Activated naive CD8-positive, alpha-beta T cell treated with anti-CD3 and anti-CD28 coated beads for 36 hours (primary cell): ENCODE data around the gene DIPK1B. TPM values are rescaled to one million over a fixed set of nuclear protein-coding genes. Genes with fewer than 3 reads are reported as not detected.

Experiments
- DNase-seq: peaks from one replicate; pipeline ENCODE4 v3.0.0; 2021
- H3K27ac Mint-ChIP-seq: one replicate; pipeline ENCODE4 v1.8.0; 2022; ENCODE audit warnings: mild to moderate bottlenecking, moderate library complexity, mixed read lengths
- H3K27me3 Mint-ChIP-seq: one replicate; pipeline ENCODE4 v1.8.0; 2022; ENCODE audit warnings: mild to moderate bottlenecking, mixed read lengths
- H3K36me3 Mint-ChIP-seq: one replicate; pipeline ENCODE4 v1.8.0; 2021; ENCODE audit warnings: mild to moderate bottlenecking, mixed read lengths
- H3K4me1 Mint-ChIP-seq: one replicate; pipeline ENCODE4 v1.8.0; 2021; ENCODE audit warnings: mixed read lengths
- H3K4me3 Mint-ChIP-seq: one replicate; pipeline ENCODE4 v1.8.0; 2022; ENCODE audit warnings: mild to moderate bottlenecking, moderate library complexity, mixed read lengths
- H3K9me3 Mint-ChIP-seq: one replicate; pipeline ENCODE4 v1.8.0; 2022; ENCODE audit warnings: mixed read lengths
- total RNA-seq, 2 experiments: library from RNA; stranded (reverse); gene quantifications; one replicate each; pipeline ENCODE4 v1.2.3, GENCODE V29; 2021

Gene DIPK1B
- total RNA-seq, result under 1 TPM in 1 of 2 experiments, not detected in 1; 0.10 TPM

GRCh38 chr9:136711751-136712689, at the start of gene DIPK1B:
Gene DIPK1B, plus strand, starts transcription at chr9:136712572. Its CDS starts 94 bp downstream, at chr9:136712666.
- Mint-ChIP-seq H3K27me3 (peaks cover 48% of the 10 kb centered on the region), H3K9me3 (no peaks in the 10 kb centered on the region), H3K27ac (no peak within 1 kb of the TSS), H3K4me1 (peaks cover 3% of the 10 kb centered on the region), H3K36me3 (no peaks in the 10 kb centered on the region), H3K4me3 (peak within 1 kb of the TSS; percentile 29)
- no peak for DNase-seq

GRCh38 chr9:136662656-136663581, 49.5 kb upstream of the DIPK1B start, which contains the start of gene EGFL7:
Gene EGFL7, plus strand, starts transcription at chr9:136662916. Its CDS starts 5,367 bp downstream, at chr9:136668283.
- no peak within 1 kb of the TSS for H3K27ac Mint-ChIP-seq
- no peak within 1 kb of the TSS for H3K4me3 Mint-ChIP-seq
- no peaks in the 10 kb centered on the region for H3K9me3 Mint-ChIP-seq
- peaks cover 8% of the 10 kb centered on the region for H3K4me1 Mint-ChIP-seq
- peaks cover 31% of the 10 kb centered on the region for H3K27me3 Mint-ChIP-seq
- DNase-seq, result no peak
- no peaks in the 10 kb centered on the region for H3K36me3 Mint-ChIP-seq

GRCh38 chr9:136664000-136664915, 48.1 kb upstream of the DIPK1B start:
- Mint-ChIP-seq H3K36me3 (no peaks in the 10 kb centered on the region), H3K4me3 (peak overlapping the region; percentile 75), H3K27me3 (peaks cover 22% of the 10 kb centered on the region), H3K4me1 (peaks cover 4% of the 10 kb centered on the region), H3K27ac (no peak overlapping the region), H3K9me3 (no peaks in the 10 kb centered on the region)
- DNase-seq, result no peak

GRCh38 chr9:136665111-136665703, 47.2 kb upstream of the DIPK1B start:
- peak; percentile 59 for DNase-seq
- H3K36me3 Mint-ChIP-seq, result no peaks in the 10 kb centered on the region
- H3K4me3 Mint-ChIP-seq, result peak overlapping the region; percentile 75
- H3K27me3 Mint-ChIP-seq, result peaks cover 17% of the 10 kb centered on the region
- no peaks in the 10 kb centered on the region for H3K9me3 Mint-ChIP-seq
- H3K27ac Mint-ChIP-seq, result no peak overlapping the region
- peaks cover 4% of the 10 kb centered on the region for H3K4me1 Mint-ChIP-seq

GRCh38 chr9:136665704-136666371, 46.5 kb upstream of the DIPK1B start:
- H3K36me3 Mint-ChIP-seq, result no peaks in the 10 kb centered on the region
- H3K4me3 Mint-ChIP-seq, result no peak overlapping the region
- no peak overlapping the region for H3K27ac Mint-ChIP-seq
- peak; percentile 38 for DNase-seq
- no peaks in the 10 kb centered on the region for H3K9me3 Mint-ChIP-seq
- H3K4me1 Mint-ChIP-seq, result peaks cover 4% of the 10 kb centered on the region
- H3K27me3 Mint-ChIP-seq, result peaks cover 17% of the 10 kb centered on the region

GRCh38 chr9:136666372-136667213, 45.8 kb upstream of the DIPK1B start:
- no peaks in the 10 kb centered on the region for H3K9me3 Mint-ChIP-seq
- peaks cover 4% of the 10 kb centered on the region for H3K4me1 Mint-ChIP-seq
- DNase-seq, result no peak
- H3K27me3 Mint-ChIP-seq, result peaks cover 17% of the 10 kb centered on the region
- no peaks in the 10 kb centered on the region for H3K36me3 Mint-ChIP-seq
- H3K4me3 Mint-ChIP-seq, result peak overlapping the region; percentile 43
- no peak overlapping the region for H3K27ac Mint-ChIP-seq

GRCh38 chr9:136667214-136667939, 45.0 kb upstream of the DIPK1B start:
- Mint-ChIP-seq H3K4me1 (peaks cover 4% of the 10 kb centered on the region), H3K4me3 (no peak overlapping the region), H3K27me3 (peaks cover 17% of the 10 kb centered on the region), H3K36me3 (no peaks in the 10 kb centered on the region), H3K27ac (no peak overlapping the region), H3K9me3 (no peaks in the 10 kb centered on the region)
- DNase-seq, result no peak

- Mint-ChIP-seq H3K9me3 (no peaks in the 10 kb centered on the region), H3K27me3 (peaks cover 17% of the 10 kb centered on the region), H3K4me3 (no peak overlapping the region), H3K4me1 (peaks cover 4% of the 10 kb centered on the region), H3K27ac (no peak overlapping the region), H3K36me3 (no peaks in the 10 kb centered on the region)
- DNase-seq, result no peak
Measured at GRCh38 chr9:136667940-136668760, 44.2 kb upstream of the DIPK1B start.

- H3K4me3 Mint-ChIP-seq, result no peak overlapping the region
- DNase-seq, result no peak
- H3K27ac Mint-ChIP-seq, result no peak overlapping the region
- peaks cover 4% of the 10 kb centered on the region for H3K4me1 Mint-ChIP-seq
- H3K36me3 Mint-ChIP-seq, result no peaks in the 10 kb centered on the region
- peaks cover 15% of the 10 kb centered on the region for H3K27me3 Mint-ChIP-seq
- no peaks in the 10 kb centered on the region for H3K9me3 Mint-ChIP-seq
Measured at GRCh38 chr9:136668983-136669790, 43.2 kb upstream of the DIPK1B start.

GRCh38 chr9:136669791-136670464, 42.4 kb upstream of the DIPK1B start:
- H3K36me3 Mint-ChIP-seq, result no peaks in the 10 kb centered on the region
- H3K9me3 Mint-ChIP-seq, result no peaks in the 10 kb centered on the region

More at GRCh38 chr9:136669791-136670464, 42.4 kb upstream of the DIPK1B start:
- Mint-ChIP-seq H3K27me3 (peaks cover 8% of the 10 kb centered on the region), H3K4me1 (peaks cover 4% of the 10 kb centered on the region), H3K27ac (no peak overlapping the region), H3K4me3 (no peak overlapping the region)
- no peak for DNase-seq
